CD4-positive, alpha-beta T cell treated with Interleukin-17A for 1 hour (primary cell): ENCODE measurements around the gene LCOR.
A peak's percentile ranks its signal among the peaks of the same experiment; 100 is the strongest.

Experiments
- DNase-seq: peaks from one replicate; pipeline ENCODE4 v3.0.0-alpha.2; 2020

The LCOR gene

DNA sequence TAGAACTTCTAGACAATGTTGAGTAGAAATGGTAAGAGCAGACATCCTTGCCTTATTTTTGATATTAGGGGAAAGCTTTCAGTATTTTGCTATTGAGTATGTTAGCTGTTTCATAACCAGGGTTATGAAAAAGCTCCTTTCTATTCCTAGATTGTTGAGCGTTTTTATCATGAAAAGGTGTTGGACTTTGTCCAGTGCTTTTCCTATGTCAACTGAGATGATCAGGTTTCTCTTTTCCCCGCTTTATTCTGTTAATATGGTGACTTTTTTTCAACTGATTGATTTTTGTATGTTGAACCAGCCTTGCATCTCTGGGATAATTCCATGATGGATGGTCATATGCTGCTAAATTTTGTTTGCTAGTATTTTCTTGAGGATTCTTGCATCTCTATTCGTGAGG, 58.5 kb downstream of the LCOR start:
- DNase-seq, result no peak

GRCh38 chr10:96891840-96892239, 59.7 kb downstream of the LCOR start:
- no peak for DNase-seq

- DNase-seq, result no peak
Measured at GRCh38 chr10:96895662-96896424, 63.7 kb downstream of the LCOR start.

- DNase-seq, result no peak
Measured at GRCh38 chr10:96896884-96897589, 64.9 kb downstream of the LCOR start.

- no peak for DNase-seq
Measured at GRCh38 chr10:96902117-96902516, 70.0 kb downstream of the LCOR start.

DNA sequence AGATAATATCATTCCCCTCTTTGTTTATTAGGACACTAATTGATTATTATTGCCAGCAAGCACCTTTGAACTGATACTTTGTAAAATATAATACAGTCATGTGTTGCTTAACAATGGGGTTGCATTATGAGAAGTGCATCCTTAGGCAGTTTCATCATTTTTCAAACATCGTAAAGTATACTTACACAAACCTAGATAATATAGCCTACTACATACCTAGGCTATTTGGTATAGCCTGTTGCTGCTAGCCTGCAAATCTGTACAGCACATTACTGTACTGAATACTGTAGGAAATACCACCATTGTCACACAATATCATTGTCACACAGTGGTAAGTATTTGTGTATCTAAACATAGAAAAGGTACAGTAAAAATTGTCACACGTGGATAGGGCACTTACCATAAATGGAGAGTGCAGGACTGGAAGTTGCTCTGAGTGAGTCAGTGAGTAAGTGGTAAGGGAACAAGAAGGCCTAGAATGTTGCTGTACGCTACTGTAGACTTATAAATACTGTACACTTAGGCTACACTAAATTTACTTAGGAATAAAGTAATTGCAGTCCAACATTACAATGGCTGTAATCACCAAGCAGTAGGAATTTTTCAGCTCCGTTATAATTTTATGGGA, 70.7 kb downstream of the LCOR start:
- no peak for DNase-seq

DNA sequence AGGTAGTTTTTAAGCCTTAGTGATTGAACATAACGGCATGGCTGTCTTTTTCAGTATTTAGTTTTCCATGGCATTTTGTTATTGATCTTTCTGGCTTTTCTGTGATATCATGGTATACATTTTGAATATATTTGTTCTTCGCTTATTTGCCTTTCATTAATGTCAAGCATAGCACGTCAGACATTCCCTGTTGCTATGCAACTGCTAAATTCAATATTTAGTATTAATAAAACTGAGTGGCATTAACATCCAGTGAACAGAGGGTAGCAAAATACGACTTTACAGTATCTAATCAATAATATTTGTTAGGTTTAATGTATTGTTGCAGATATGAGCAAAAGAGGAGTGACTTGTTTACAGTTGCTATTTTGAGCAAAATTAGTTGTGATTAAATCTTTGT, 72.5 kb downstream of the LCOR start:
- DNase-seq, result no peak

DNA sequence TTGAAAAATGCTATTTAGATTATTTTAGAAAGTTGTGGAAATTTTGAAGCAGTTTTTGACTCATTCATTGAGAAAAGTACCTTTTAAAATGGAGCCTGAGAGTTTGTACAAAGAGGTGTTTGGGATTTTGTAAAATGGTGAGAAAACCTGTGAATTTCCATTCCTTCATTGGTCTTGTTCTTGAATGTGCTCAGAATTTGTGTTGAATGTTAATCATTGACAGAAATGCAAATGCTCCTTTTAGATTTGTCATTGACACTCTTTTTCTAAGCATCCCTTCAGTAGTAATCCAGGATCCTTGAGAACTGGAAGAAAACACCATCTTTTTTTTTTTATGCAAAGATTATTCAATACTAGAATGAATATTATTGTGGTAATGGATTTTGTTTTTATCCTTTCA, 74.8 kb downstream of the LCOR start:
- DNase-seq, result no peak

DNA sequence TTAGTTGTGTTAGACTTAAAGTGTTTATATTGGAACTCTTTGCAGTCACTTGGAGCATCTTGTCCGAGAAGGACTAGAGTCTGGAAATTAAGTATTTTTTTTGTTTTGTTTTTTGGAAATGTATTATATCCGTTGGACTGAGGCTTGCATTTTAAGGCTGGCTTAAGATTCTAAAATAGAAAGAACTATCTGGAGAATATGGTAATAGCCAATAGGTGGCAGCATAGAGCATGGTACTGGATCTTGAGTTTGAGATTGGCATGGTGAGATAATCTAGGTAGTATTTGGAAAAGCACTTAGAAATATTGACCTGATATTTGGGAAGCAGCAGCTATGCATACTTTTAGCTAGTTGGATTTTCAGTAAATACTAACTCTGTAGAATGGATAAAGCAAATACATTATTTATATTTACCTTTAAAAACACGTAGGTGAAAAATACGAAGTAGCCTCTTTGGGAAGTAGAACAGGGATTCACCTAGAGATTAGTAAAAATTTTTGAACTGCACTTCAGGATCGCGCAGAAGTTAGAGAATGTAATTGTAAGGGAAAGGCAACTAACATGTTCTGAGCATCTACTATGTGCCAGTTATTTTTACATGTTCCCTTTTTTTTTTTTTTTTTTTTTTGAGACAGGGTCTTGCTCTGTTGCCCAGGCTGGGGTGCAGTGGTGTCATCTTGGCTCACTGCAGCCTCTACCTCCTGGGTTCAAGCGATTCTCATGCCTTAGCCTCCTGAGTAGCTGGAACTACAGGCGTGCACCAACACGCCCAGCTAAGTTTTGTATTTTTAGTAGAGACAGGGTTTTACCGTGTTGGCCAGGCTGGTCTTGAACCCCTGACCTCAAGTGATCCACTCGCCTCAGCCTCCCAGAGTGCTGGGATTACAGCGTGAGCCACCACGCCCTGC, 78.6 kb downstream of the LCOR start:
- peak; percentile 54 for DNase-seq

DNA sequence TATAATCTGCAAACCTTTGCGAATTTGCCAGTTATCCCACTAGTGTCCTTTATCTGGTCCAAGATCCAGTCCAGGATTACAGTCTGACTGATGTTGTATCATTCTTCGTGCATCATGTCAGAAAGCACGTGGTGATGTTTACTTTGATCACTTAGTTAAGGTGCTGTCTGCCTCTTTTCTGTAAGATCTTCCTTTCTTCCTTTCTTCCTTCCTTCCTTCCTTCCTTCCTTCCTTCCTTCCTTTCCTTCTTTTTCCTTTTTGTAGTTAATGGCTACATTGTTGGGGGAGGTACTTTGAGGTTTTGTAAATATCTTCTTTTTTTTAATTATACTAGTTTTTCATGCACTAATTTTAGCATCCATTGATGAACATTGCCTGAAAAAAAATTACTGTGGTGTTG, 80.3 kb downstream of the LCOR start:
- DNase-seq, result no peak

- DNase-seq, result no peak
Measured at GRCh38 chr10:96913906-96914305, 81.8 kb downstream of the LCOR start.

DNA sequence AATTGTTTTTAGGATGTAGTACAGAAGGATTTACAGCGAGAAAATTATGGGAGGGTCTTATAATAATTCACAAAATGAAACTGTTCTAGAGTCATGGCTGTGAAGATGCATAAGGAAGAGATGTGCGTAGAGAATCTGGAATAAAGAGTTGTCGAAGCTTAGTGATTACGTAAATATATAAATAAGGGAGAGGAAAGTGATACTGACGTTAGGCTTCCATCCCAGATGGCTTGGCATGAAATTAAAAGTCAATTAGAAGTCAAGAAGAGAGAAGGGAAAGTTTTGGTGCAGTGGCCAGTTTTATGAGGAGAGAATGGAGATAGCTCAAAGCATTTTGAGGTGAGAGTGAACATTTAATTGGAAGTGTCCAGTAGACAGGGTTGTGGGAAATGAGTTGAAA, 85.5 kb downstream of the LCOR start:
- no peak for DNase-seq

DNA sequence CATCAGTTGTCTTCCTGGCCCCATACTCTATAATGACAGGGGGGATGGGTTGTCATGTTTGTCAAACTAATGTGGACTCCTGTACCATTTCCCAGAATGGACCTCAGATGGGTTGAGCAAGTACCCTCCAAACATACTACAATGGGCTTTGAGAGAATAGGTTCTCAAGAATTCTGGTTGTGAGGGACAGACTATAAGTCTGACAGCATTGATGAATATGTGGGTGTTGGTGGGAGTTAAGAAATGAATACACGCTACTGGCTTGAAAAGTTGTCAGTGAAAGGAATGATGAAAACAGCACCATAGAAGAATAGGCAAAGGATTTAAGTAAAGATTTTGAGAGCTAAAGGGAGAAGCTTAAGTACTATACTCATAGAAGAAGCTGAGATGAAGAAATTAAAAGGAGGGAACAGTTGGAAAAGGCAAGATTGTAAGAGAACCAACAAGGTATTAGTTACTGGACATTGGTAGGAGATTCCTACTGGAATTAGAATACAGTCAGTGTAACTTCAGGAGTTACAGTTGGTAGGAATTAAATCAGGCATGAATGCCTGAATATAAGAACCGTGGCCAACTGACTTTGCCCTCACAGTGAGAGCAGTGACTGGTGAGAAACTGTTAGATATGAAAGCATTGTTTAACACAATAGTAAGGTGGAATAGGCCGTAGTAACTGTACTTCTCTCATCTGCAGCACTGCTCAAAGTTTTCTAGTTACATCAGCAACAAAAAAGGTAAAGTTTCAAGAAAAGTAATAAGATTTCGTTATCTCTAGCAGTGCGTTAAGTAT, 86.3 kb downstream of the LCOR start:
- DNase-seq, result no peak

DNA sequence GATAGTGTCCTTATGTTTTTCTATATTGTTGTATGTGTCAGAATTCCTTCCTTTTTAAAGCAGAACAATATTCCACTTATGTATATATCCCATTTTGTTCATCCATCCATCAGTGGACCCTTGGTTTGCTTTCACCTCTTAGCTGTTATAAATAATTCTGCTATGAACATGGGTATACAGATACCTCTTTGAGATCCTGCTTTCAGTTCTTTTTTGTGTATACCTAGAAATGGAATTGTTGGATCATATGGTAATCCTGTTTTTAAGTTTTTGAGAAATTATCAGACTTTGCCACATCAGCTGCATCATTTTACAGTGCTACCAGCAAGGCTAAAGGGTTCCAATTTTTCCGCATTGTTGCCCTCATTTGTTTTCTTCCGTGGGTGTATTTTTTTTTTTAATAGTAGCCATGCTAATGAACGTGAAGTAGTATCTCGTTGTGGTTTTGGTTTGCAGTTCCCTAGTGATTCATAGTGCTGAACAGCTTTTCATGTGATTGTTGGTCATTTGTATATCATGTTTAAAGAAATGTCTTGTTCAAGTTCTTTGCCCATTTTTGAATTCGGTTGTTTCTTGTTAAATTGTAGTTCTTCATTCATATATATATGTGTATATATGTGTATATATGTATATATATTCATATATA, 87.8 kb downstream of the LCOR start:
- DNase-seq, result no peak

- DNase-seq, result no peak
Measured at GRCh38 chr10:96921655-96922054, 89.6 kb downstream of the LCOR start.

- no peak for DNase-seq
Measured at GRCh38 chr10:96922978-96923948, 91.2 kb downstream of the LCOR start.

- no peak for DNase-seq
Measured at GRCh38 chr10:96924861-96925260, 92.8 kb downstream of the LCOR start.

DNA sequence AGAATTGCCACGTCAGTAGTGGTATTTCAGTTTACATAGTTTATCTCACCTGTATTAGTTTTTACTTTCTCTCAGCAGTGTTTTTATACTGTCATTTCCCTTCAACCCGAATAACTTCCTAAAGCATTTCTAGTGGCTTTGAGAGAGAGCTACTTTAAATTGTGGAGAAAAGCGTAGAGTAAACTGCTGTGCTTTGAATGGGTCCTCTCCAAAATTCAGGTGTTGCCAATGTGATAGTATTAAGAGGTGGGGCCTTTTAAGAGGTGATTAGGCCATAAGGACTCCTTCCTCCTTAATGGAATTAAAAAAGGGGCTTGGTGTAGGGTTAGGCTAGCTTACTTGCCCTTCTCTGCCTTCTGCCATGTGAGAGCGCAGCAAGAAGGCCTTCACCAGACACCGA, 98.4 kb downstream of the LCOR start:
- DNase-seq, result no peak

GRCh38 chr10:96935148-96935547, 103.0 kb downstream of the LCOR start:
- DNase-seq, result no peak

DNA sequence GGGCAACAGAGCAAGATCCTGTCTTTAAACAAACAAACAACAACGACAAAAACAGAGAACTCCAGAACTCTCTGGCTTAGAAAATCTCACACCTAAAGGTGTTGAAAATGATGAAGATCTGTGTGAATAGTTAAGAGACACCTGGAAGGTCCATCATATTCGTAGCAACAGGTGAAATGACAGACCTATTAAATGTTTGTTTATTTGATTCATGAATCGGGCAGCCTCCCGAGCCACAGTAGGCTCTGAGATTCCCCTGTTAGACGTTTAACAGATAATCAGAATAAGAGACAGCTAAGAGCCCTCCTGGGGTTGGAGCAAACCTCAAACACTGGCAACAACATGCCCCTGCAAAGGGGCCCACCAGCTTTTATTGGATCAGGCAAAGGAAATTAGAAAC, 103.7 kb downstream of the LCOR start:
- DNase-seq, result no peak
